MM.1S (cell line): ENCODE data around the gene C2CD4C.

Experiments
- DNase-seq: peaks from one replicate; pipeline ENCODE4 v3.0.0-alpha.2; 2015
- H2AFZ ChIP-seq: fragments of 300-600 bp; sonication (generic); 2 replicates; pipeline ENCODE4 v1.6.0; 2016; ENCODE audit warnings: antibody characterized with exemption, low read length
- H3F3A ChIP-seq: fragments of 300-600 bp; sonication (generic); 2 replicates; pipeline ENCODE4 v1.6.1; 2016; ENCODE audit warnings: mild to moderate bottlenecking, antibody characterized with exemption, low read length, moderate library complexity, mixed read lengths; ENCODE audit not compliant: insufficient read depth
- H3K27ac ChIP-seq: fragments of 300-600 bp; sonication (generic); 2 replicates; pipeline ENCODE4 v1.5.1; 2016; ENCODE audit warnings: mild to moderate bottlenecking, low read length
- H3K27me3 ChIP-seq: fragments of 300-600 bp; sonication (generic); replicated peaks from 2 replicates; pipeline ENCODE4 v1.6.0; 2016; ENCODE audit warnings: low read length; ENCODE audit not compliant: insufficient read depth
- H3K36me3 ChIP-seq: fragments of 300-600 bp; sonication (generic); replicated peaks from 2 replicates; pipeline ENCODE4 v1.6.1; 2016; ENCODE audit warnings: mild to moderate bottlenecking, low read length, mixed read lengths; ENCODE audit not compliant: insufficient read depth
- H3K4me1 ChIP-seq: fragments of 300-600 bp; sonication (generic); 2 replicates; pipeline ENCODE4 v1.6.1; 2016; ENCODE audit warnings: low read length, mixed read lengths
- H3K4me2 ChIP-seq: fragments of 300-600 bp; sonication (generic); 2 replicates; pipeline ENCODE4 v1.6.0; 2016; ENCODE audit warnings: low read depth, low read length
- H3K4me3 ChIP-seq: fragments of 300-600 bp; sonication (generic); 2 replicates; pipeline ENCODE4 v1.5.1; 2016; ENCODE audit warnings: low read length, mixed read lengths
- H3K79me2 ChIP-seq: fragments of 300-600 bp; sonication (generic); 2 replicates; pipeline ENCODE4 v1.6.1; 2016; ENCODE audit warnings: mixed run types, low read length, mixed read lengths
- H3K9ac ChIP-seq: fragments of 300-600 bp; sonication (generic); 2 replicates; pipeline ENCODE4 v1.6.1; 2016; ENCODE audit warnings: low read length, mixed read lengths
- H3K9me2 ChIP-seq: fragments of 300-600 bp; sonication (generic); replicated peaks from 2 replicates; pipeline ENCODE4 v1.6.1; 2016; ENCODE audit warnings: mild to moderate bottlenecking, low read length, mixed read lengths; ENCODE audit not compliant: insufficient read depth
- H3K9me3 ChIP-seq: fragments of 300-600 bp; sonication (generic); replicated peaks from 2 replicates; pipeline ENCODE4 v1.6.1; 2016; ENCODE audit warnings: mild to moderate bottlenecking, low read length, mixed read lengths; ENCODE audit not compliant: insufficient read depth
- H4K20me1 ChIP-seq: fragments of 300-600 bp; sonication (generic); 2 replicates; pipeline ENCODE4 v1.6.1; 2016; ENCODE audit warnings: mild to moderate bottlenecking, low read length, moderate library complexity, mixed read lengths; ENCODE audit not compliant: insufficient read depth
- EZH2 ChIP-seq: fragments of 300-600 bp; sonication (generic); optimal IDR thresholded peaks from 2 replicates; pipeline ENCODE3; 2017; ENCODE audit warnings: low read depth, mild to moderate bottlenecking, antibody characterized with exemption, low read length, mixed read lengths
- EZH2phosphoT487 ChIP-seq: fragments of 300-600 bp; sonication (generic); IDR thresholded peaks from 2 replicates; pipeline ENCODE4 v1.6.1; 2018; ENCODE audit warnings: antibody characterized with exemption, low read length
- TF ChIP-seq, protein P1 (sequence below): fragments of 300-600 bp; sonication (generic); IDR thresholded peaks from 2 replicates; pipeline ENCODE4 v1.5.1; 2016; ENCODE audit warnings: antibody characterized with exemption, low read length, mixed read lengths

C2CD4C gene

DNA sequence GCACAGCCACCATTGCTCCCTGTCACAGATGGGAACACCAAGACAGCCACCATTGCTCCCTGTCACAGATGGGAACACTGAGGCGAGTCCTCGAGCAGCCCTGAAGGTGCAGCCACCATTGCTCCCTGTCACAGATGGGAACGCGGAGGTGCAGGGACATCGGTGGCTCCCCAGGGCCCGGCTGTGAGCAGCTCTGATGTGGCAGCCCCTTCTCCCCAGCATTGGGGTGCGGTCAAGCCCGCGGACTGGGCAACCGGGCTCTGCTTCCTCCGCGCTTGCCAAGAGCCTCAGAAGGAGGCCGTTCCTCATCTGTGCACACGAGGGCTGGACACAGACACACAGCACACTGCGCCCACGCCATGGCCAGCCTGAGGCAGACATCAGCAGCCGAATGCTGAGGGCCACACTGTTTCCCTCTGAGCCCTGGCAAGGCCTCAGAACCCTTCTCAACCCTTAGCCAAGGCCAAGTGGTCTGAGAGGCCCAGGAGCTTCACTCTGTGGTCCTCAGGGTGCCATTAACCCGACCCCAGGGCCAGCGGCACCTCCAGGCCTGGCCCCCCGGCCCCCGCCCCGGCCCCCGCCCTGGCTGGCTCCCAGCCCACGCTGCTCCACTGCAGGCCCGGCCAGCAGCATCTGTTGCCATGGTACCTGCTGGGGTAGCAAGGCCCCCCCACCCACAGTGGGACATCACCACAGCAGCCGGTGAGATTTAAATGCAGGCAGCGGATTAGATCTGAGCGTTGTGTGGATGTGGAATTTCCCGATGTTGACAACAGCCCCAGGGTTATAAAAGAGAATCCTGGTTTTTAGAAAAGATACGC is 18.4 kb downstream of the C2CD4C start:
- Histone ChIP-seq H3F3A (no peaks in the 10 kb centered on the region), H2AFZ (no peak overlapping the region), H3K4me1 (no peaks in the 10 kb centered on the region), H3K36me3 (no peaks in the 10 kb centered on the region), H4K20me1 (no peaks in the 10 kb centered on the region), H3K4me2 (no peak overlapping the region), H3K4me3 (no peak overlapping the region), H3K9me3 (no peaks in the 10 kb centered on the region), H3K27me3 (peaks cover 67% of the 10 kb centered on the region), H3K9me2 (no peaks in the 10 kb centered on the region), H3K27ac (no peak overlapping the region), H3K79me2 (no peaks in the 10 kb centered on the region), H3K9ac (no peak overlapping the region)
- TF ChIP-seq EZH2 (no peak), EZH2phosphoT487 (no peak)
- TF ChIP-seq, protein P1, sequence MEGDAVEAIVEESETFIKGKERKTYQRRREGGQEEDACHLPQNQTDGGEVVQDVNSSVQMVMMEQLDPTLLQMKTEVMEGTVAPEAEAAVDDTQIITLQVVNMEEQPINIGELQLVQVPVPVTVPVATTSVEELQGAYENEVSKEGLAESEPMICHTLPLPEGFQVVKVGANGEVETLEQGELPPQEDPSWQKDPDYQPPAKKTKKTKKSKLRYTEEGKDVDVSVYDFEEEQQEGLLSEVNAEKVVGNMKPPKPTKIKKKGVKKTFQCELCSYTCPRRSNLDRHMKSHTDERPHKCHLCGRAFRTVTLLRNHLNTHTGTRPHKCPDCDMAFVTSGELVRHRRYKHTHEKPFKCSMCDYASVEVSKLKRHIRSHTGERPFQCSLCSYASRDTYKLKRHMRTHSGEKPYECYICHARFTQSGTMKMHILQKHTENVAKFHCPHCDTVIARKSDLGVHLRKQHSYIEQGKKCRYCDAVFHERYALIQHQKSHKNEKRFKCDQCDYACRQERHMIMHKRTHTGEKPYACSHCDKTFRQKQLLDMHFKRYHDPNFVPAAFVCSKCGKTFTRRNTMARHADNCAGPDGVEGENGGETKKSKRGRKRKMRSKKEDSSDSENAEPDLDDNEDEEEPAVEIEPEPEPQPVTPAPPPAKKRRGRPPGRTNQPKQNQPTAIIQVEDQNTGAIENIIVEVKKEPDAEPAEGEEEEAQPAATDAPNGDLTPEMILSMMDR: no peak
- no peak for DNase-seq

DNA sequence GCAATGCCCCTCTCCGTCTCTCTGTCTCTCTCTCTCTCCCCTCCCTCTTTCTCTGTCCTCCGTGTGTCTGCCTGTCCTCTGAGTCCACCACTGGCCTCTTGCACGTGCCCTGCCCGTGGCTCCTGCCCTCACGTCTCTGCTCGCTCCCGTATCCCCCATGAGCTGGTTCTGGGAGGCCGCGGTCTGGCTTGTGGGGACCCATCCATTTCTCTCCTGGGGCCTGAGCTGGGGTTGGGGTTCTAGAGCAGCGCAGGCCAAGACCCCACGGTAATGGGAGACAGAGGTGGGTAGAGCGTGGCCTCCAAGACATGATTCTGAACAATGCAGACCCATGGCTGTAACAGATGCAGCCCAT is 19.0 kb downstream of the C2CD4C start:
- Histone ChIP-seq H3K4me3 (no peak overlapping the region), H3K79me2 (no peaks in the 10 kb centered on the region), H3K4me2 (no peak overlapping the region), H2AFZ (no peak overlapping the region), H3K27me3 (peaks cover 74% of the 10 kb centered on the region), H3K9ac (no peak overlapping the region), H3K27ac (no peak overlapping the region), H3K9me3 (no peaks in the 10 kb centered on the region), H3F3A (no peaks in the 10 kb centered on the region), H3K9me2 (no peaks in the 10 kb centered on the region), H3K4me1 (no peaks in the 10 kb centered on the region), H4K20me1 (no peaks in the 10 kb centered on the region), H3K36me3 (no peaks in the 10 kb centered on the region)
- no peak for TF ChIP-seq EZH2
- TF ChIP-seq EZH2phosphoT487: no peak
- TF ChIP-seq, protein P1: no peak
- no peak for DNase-seq

DNA sequence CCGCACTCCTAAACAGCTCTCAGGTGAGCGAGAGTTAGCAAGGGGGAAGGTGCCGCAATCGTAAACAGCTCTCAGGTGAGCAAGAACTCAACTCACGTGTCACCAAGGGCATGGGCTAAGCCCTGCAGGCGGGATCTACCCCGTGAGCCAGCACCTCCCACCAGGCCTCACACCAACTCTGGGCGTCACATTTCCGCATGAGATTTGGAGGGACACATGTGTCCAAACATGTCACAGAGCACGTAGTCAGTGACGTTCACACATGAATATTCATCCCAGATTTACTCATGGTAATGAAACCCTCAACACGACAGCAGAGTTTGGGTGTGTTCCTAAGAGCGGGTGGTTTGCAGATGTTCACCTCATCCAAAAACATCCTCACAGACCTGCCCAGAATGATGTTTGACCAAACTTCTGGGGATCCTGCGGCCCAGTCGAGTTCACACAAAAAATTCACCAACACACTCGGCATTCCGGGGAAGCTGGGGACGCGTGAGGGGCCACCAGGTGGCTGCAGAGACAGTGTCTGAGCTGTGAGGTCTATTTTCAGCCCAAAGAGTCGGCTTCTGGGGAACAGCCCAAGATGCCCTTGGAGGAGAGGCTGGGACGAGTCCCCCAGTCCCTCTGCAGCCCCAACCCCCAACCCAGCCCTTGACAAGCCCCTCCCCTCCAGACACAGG is 19.6 kb downstream of the C2CD4C start:
- Histone ChIP-seq H3K4me1 (no peaks in the 10 kb centered on the region), H3K9me3 (no peaks in the 10 kb centered on the region), H2AFZ (no peak overlapping the region), H3K4me2 (no peak overlapping the region), H3K27me3 (peaks cover 79% of the 10 kb centered on the region), H3K79me2 (no peaks in the 10 kb centered on the region), H3K27ac (no peak overlapping the region), H4K20me1 (no peaks in the 10 kb centered on the region), H3K9me2 (no peaks in the 10 kb centered on the region), H3K36me3 (no peaks in the 10 kb centered on the region), H3K9ac (no peak overlapping the region), H3K4me3 (no peak overlapping the region), H3F3A (no peaks in the 10 kb centered on the region)
- TF ChIP-seq EZH2phosphoT487 (no peak), EZH2 (no peak)
- TF ChIP-seq, protein P1: no peak
- no peak for DNase-seq
